K562 (cell line): ENCODE results near the gene ADAMTS20.

Source experiments
- BACH1 ChIP-seq: fragments of 200-800 bp; sonication (Bioruptor generic); IDR thresholded peaks from 2 replicates; pipeline ENCODE4 v1.6.1; 2016; ENCODE audit warnings: missing genetic modification characterization, missing compliant biosample characterization
- ERF ChIP-seq: fragments of 450-650 bp; formaldehyde crosslinking; IDR thresholded peaks from 2 replicates; pipeline ENCODE4 v1.4.0; 2020; ENCODE audit warnings: mild to moderate bottlenecking, mixed read lengths
- FOXJ3 ChIP-seq: sonication (generic); formaldehyde crosslinking; IDR thresholded peaks from 2 replicates; pipeline ENCODE4 v1.4.0; 2020; ENCODE audit warnings: mild to moderate bottlenecking, missing genetic modification reagents
- SIX5 ChIP-seq, 2 experiments: IDR thresholded peaks; 2 replicates each; pipeline ENCODE4 v1.6.1; 2011; ENCODE audit warnings: low read length in 2 of 2, borderline replicate concordance in 1 of 2, low read depth in 1 of 2, mild to moderate bottlenecking in 1 of 2, moderate library complexity in 1 of 2; ENCODE audit not compliant: insufficient read depth in 1 of 2
- SOX6 ChIP-seq: fragments of 450-650 bp; IDR thresholded peaks from 2 replicates; pipeline ENCODE4 v1.6.1; 2014; ENCODE audit warnings: mild to moderate bottlenecking
- ZNF263 ChIP-seq: sonication (generic); formaldehyde crosslinking; IDR thresholded peaks from 2 replicates; pipeline ENCODE4 v1.8.0; 2022; ENCODE audit warnings: mild to moderate bottlenecking, missing genetic modification reagents, borderline replicate concordance
- ZNF274 ChIP-seq: IDR thresholded peaks from 2 replicates; pipeline ENCODE4 v1.6.1; 2011; ENCODE audit warnings: low read depth, mild to moderate bottlenecking, low read length, moderate library complexity, borderline replicate concordance

GRCh38 chr12:43590307-43590706, 38.3 kb upstream of the ADAMTS20 start:
- no peak for TF ChIP-seq ZNF263 (CRISPR knock-in tag)
- no peak for TF ChIP-seq FOXJ3 (CRISPR knock-in tag)
- TF ChIP-seq BACH1 (tag): no peak
- TF ChIP-seq SIX5 (IDR thresholded peaks at IDR 0.05; ENCODE audit: borderline replicate concordance in 1 of 2, insufficient read depth in 1 of 2, low read depth in 1 of 2, low read length in 2 of 2): no peak
- no peak for TF ChIP-seq ERF (CRISPR knock-in tag)
- TF ChIP-seq SOX6: no peak
- no peak for TF ChIP-seq ZNF274
